NCI-H2227 (cell line): Measurements from ENCODE around the gene COMMD3.
"Not testable (repeated sequence)": the region's sequence is repeated elsewhere in the genome, so short reads cannot be mapped to it uniquely, and the experiment has no call there.

Source experiments
- DNase-seq: peaks from one replicate; lab custom pipeline; 2025; ENCODE audit not compliant: unreplicated experiment; lab: John Stamatoyannopoulos, UW

The COMMD3 gene

DNA sequence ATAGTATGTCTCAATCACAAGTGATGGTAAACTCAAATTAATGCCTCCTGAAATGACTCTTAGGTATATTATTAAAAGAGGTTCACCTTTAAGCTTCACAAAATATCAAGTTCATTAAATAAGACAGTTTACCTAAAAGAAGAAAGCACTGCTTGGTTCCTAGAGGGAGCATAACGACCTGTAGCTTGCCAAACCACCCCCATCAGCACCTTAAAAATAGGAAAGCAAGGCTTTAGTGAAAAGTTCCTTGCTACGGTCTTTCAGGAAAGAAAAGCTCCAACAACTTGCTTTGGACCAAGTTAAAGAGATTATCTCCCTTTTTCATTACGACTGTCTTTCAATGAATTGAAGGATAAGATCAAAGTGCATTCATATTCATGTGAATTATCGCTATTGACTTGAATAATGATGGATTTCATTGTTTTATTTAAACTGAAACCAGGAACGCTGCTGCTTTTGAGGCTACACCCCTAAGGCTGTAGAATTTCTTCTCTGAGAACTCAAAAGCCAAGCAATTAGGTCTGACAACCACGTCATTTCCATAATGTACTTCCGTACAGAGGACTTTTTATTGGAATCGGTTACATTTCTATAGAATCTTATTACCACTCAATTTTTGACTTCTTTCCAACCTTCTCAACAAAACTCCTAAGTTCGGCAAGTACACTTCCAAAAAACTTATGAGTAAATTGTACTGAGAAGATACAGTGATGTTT is 22.2 kb downstream of the COMMD3 start:
- no peak for DNase-seq

DNA sequence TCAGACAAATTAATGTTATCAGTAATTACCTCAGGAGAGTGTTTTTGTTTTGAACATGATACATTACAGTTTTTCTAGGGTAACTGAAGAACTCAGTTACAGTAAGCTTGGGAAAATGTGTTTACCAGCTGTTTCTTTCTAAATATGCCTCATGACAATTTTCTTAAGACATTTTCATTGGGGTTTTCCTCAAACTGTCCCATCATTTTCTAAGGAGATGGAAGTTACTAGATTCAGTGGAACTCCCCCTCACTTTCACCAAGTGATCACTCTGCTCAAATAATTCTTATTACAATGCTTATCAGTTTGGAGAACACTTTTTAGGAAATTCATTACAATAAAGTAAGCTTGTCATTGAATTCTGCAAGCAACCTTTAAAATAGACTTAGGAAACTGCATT is 22.7 kb downstream of the COMMD3 start:
- no peak for DNase-seq

DNA sequence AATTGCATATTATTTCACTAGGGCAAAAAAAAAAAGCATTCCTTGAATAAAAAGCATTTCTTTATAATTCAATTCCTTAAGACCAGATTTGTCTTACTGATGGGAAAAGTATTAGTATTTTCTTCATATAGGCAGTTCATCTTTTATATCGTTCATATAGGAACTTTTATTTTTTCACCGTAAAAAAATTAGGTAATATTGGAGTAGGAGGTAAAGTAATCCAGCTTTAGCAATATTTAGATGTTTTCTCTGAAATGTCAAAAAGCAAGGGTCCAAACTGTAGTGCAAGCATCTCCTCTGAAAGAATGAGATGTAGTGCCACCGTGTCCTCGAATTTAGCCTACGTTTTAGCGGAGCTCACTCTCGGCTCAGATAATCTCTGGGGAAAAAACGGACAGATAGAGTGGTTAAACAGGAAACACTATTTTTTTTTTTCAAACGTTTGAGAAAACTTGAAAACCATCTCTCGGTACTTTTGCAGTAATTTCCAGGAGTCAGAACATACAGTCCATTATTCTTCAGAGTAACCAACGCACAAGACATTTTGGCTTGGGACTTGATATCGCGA is 23.7 kb downstream of the COMMD3 start:
- no peak for DNase-seq

- peak; percentile 82 for DNase-seq
Measured at GRCh38 chr10:22340329-22341189, 24.4 kb downstream of the COMMD3 start.

DNA sequence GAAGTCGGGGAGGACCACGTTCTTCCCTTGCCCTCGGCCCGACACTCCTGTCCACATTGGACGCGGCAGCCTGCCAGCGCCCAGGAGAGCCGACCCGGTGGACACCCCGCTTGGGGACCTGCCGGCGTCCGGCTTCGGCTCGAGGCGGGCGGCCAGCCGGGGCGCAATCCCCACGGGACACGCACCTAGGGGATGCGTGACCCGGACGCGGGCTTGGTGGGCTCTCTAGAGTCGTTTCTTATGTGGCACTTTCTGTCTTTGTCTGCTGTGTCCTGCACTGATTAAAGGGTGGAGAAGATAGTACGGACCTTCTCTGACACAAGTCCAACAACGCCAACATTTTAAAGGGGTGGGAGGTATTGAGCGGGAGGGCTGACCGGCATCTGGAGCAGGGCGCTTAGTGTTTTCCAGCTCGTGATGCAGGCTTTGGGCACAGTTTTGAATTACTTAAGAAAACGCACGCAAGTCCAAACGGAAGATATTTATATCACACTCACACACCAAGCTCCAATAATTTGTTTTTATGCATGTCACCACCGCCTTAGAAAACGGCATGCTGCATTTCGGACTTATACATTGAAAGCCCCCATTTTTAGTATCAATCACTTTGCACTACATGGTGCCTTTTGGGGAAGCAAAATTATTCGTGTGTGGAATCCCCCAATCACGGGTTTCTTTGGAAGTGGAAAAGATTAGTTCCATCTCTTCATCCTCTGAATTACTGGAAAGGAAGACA is 25.2 kb downstream of the COMMD3 start:
- DNase-seq: peak; percentile 46

DNA sequence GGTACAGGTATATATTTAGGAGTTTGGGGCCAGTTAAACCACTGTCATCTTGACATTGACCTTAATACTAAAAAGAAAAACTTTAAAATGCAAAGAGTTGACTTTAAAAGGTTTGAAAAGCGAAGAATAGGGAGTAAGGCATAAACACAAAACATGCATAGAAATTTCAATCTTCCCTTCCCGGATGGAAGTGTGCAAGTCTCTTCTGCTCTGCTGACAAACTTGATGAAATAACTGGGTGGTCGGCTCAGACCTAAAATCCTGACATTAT is 25.7 kb downstream of the COMMD3 start:
- no peak for DNase-seq

DNA sequence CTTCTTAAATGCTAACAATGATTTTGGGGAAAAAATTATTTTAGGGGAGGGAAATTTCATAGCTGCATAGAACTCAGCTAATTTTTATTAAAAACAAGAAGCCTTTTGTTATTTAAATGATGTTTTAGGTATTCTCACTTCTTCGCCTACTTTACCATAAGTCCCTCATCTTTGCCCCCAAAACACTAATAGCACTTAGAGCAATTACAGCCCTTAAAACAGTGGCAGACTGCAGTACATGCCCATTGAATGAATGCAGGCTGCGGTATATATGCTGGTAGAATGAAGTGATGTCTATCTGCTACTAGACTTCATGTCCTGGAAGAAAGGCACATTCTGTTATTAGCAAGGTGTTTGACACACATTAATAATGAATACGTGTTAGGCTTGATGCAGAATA is 26.2 kb downstream of the COMMD3 start:
- no peak for DNase-seq

GRCh38 chr10:22343731-22344130 is 27.5 kb downstream of the COMMD3 start:
- no peak for DNase-seq

- no peak for DNase-seq
Measured at GRCh38 chr10:22344249-22344648, 28.1 kb downstream of the COMMD3 start.

DNA sequence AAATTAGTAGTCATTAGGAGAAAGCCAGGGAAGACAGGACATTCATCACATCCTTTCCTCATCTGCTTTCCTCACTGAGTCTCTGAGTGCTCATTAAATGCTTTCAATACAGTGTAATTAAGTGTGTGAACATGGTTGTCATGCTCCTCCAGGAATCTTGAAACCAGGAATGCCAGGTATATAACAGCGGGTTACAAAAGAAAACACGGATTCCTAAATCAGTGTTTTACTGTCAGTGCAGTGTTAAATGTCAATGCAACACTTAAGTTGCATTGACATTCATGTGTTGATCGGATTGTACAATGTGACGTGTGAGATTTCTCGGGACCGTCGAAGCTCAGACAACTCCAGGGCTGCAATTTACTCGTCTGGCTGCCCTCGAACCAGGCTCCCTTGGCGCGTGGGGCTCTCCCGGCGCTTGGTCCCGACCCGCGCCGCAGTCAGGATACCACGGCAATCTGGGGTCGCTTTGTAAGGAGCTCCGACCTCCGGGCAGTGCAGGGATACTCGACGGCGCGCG is 28.7 kb downstream of the COMMD3 start:
- DNase-seq: peak; percentile 55

- DNase-seq: peak; percentile 88
Measured at GRCh38 chr10:22345301-22346095, 29.3 kb downstream of the COMMD3 start, which contains the start of gene SPAG6. TSS of gene SPAG6 (plus strand) at chr10:22345496. CDS start at chr10:22345612, 116 bp downstream.

GRCh38 chr10:22346096-22346661 is 30.0 kb downstream of the COMMD3 start:
- DNase-seq: peak; percentile 4

DNA sequence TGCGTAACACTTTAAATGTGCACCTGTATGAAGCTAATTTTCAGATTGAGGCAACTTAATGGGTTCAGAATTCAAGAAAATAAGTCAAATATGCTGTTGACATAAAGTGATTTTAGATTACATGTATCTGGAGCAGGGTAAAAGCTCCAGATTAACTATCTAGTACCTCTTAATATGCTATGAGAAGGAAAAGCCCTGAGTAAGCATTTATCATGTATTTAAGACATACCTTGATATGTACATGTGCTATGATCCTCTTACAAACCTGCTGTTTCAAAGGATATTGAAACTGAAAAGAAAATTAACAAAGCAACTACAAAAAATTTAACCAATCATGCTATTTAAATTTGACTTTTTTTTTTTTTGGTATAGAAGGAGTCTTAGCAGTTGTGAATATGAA is 33.6 kb downstream of the COMMD3 start:
- DNase-seq: no peak

GRCh38 chr10:22351131-22351703 is 35.0 kb downstream of the COMMD3 start:
- DNase-seq: no peak

DNA sequence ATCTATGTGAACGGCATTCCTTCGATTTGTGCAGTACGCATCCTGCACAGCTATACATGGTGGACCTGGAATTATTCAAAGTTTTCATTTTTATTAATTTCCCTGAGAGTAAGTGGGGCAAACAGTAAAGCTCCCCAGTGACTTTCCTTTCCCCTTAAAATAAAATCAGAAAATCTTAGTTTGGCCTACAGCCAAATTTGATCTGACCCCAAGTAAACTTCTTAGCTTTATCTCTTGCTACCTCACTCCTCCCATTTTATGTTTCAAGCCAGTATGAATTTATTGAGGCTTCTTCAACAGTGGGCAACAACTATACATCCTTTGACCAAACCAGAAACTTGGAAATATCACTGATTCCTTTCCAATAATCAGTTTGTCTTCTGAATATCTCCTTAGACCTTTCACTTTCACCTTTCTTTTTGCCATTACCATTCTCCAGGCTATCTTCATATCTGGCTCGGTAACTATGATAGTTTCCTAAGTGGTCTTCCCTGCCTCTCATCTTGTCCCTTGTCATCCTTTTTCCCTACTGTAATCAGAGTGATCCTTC is 40.2 kb downstream of the COMMD3 start:
- DNase-seq: no peak

DNA sequence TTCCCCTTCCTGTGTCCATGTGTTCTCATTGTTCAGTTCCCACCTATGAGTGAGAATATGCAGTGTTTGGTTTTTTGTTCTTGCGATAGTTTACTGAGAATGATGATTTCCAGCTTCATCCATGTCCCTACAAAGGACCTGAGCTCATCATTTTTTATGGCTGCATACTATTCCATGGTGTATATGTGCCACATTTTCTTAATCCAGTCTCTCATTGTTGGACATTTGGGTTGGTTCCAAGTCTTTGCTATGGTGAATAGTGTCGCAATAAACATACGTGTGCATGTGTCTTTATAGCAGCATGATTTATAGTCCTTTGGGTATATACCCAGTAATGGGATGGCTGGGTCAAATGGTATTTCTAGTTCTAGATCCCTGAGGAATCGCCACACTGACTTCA is 41.6 kb downstream of the COMMD3 start:
- not testable (repeated sequence) for DNase-seq

GRCh38 chr10:22363305-22363704 is 47.1 kb downstream of the COMMD3 start:
- DNase-seq: no peak

DNA sequence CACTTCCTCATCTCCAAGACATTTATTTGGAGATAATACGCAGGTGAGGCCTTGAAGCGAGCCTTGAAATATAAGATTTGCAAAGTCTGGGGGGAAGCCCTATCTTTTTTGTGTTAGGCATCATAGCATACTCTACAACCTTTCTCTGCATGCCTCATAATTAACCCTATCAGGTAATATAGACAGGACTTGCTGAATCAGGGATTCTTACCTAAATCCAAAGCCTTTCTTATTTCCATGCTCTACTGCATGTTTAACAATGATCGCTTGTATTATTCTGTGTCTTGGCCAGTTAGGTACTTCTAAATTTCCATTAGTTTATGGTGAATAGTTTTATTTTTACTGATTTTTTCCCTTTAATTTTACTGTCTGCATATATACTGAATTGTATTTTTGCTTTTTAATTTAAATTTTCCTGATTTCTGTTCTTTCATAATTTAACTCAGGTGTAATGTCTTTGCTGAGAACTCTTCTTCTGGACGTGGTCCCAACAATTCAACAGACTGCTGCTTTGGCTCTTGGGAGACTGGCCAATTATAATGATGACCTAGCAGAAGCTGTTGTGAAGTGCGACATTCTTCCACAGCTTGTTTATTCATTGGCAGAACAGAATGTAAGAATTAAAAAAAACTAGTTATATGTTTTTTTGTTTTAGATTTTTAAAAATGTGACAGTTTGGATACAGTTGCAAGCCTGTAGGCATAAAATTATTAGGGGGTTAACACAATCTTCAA is 48.4 kb downstream of the COMMD3 start:
- no peak for DNase-seq

DNA sequence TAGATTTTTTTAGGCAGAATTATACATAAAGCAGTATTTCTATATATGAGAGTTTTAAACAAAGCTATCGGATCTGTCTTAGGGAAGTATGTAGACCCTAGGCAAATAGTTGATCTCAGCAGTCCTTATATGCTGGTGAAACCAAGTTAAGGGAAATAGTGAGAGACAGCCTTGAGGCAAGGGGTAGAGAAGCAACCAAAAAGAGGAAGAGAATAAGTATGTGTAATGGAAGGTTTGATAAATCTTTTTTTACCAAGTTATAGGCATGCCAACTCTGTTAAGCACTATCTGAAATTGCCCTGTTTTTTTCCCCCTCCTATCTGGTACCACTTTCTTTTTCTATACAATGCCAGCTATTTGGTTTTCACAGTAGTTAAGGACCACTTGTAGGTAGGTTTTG is 49.0 kb downstream of the COMMD3 start:
- DNase-seq: no peak
